Activated gamma-delta T cell treated with anti-CD3 and anti-CD28 coated beads, Interleukin-2, amount 50 U/mL, for 16 hours (primary cell): Measurements from ENCODE around the gene AHCYL1.

ENCODE experiments used
- DNase-seq: peaks from one replicate; pipeline ENCODE4 v3.0.0-alpha.2; 2020; ENCODE audit warnings: low read depth

AHCYL1 gene

GRCh38 chr1:110061341-110061740 lies 76.8 kb downstream of the AHCYL1 start:
- no peak for DNase-seq

DNA sequence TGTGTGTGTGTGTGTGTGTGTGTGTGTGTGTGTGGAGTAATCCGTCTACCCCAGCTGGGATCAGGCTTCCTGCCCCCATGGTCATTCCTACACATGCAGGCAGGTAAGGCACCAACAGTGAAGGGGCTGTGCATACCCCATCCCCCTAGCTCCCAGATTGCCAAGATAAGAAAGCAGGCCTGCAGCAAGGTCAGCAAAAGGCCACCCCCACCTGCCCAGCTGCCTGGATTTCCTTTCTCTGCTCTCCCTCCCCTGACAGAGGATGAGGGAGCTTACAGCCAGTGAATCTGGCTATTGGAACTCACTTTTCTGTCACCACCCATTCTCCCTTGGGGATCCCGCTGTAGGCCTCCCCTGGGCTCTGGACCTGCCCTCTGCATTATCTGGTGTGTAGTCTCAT lies 78.0 kb downstream of the AHCYL1 start:
- no peak for DNase-seq

- no peak for DNase-seq
Observed at GRCh38 chr1:110063781-110064180, 79.2 kb downstream of the AHCYL1 start.

GRCh38 chr1:110064576-110065337 lies 80.2 kb downstream of the AHCYL1 start:
- DNase-seq = no peak

- no peak for DNase-seq
Observed at GRCh38 chr1:110065841-110066240, 81.3 kb downstream of the AHCYL1 start.

DNA sequence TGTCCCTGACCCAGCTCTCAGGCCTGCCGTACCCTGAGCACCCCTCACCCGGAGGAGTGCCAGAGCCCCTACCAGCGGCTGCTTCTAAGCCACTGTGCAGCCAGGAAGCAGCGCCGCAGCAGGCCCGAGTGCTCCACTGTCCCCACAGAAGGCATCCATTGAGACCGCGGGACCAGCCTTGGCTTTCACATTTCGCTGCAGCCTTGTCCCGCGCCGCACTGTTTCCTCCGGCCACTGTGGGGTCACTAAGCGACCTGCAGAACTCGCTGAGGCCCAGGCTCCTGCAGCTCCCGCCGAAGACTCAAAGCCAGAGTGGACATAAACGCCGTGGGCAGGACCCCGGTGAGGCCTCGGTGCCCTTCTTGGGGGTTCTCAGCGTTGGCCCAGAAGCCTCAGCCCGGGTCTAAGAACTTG lies 82.9 kb downstream of the AHCYL1 start:
- DNase-seq = no peak

DNA sequence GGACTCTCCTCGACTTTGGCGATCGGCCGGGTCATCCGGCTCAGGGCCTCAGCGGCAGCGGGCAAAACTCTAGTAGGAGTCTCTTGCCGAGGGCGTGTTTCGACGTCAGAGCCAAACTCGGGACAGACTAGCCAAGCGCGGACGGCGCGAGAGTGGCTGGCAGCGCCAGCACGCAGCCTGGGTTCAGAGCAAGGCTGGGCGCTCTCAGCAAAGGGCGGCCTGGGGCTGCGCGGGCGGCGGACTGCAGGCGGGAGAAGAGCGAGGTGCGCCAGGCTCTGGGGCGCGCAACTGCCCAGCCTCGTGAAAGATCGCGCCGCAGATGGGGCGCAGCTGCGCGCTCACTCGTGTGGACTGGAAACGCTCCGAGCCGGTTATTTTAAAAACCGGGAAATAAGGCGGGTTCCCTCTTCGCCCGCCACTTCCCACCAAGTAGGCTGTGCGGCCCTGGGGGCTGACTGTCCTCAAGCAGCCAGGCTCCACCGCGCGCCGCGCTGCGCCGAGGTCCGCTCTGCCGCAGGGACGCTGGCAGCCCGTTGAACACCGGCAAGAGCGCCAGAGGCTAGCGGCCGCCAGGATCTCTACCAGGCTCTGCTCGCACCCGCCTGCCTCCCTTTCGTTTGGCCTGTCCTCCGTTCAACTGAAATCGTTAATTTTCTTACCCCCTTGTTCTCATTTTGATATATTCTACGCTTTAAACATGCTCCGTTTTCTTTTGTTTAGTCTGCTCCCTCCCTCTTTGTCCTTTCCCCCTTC lies 83.5 kb downstream of the AHCYL1 start:
- no peak for DNase-seq

- no peak for DNase-seq
Observed at GRCh38 chr1:110068646-110069403, 84.3 kb downstream of the AHCYL1 start.

GRCh38 chr1:110069404-110070281 lies 85.1 kb downstream of the AHCYL1 start:
- no peak for DNase-seq

- DNase-seq = no peak
Observed at GRCh38 chr1:110070282-110070669, 85.7 kb downstream of the AHCYL1 start.

DNA sequence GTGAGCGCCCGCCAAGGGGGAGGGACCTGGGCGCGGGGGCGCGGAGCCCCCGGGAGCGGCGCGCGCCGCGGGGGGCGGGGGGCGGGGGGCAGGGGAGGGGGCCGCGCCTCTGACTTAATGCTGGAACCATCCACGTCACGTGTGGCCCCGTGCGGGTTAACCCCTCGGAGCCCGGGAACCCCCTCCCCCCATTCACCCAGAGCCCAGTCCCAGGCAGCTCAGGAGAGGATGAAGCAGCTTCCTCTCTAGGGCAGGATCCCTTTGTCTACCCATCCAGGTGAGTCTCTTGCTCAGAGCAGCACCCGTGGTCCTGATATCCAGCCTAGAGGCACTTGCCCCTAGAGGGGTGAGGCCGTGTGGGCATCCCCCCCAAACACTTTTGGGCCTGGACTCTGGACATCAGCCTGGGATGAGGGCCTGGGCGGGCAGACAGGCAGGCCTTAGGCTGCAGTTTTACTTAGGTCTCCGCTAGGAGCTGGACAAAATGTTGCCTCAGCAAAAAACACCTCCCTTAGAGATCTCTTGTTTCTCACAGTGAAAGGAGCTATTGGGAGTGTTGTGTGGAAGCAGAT lies 86.2 kb downstream of the AHCYL1 start, which contains the start of gene ALX3:
Gene ALX3 (minus strand): TSS at position 2 of the 572 bp plus-strand sequence. CDS start 60 bp downstream, outside the sequence.
- no peak for DNase-seq
